ENCODE data around the gene TMC6. TPM values are rescaled to one million over a fixed set of nuclear protein-coding genes. Genes with fewer than 3 reads are reported as not detected.

The TMC6 gene
- total and polyA plus RNA-seq, 2 of the 13 experiments (the other 11 are each of a cell fraction or from before 2014, with no cell fraction given): 48.4 to 99.1 TPM

DNA sequence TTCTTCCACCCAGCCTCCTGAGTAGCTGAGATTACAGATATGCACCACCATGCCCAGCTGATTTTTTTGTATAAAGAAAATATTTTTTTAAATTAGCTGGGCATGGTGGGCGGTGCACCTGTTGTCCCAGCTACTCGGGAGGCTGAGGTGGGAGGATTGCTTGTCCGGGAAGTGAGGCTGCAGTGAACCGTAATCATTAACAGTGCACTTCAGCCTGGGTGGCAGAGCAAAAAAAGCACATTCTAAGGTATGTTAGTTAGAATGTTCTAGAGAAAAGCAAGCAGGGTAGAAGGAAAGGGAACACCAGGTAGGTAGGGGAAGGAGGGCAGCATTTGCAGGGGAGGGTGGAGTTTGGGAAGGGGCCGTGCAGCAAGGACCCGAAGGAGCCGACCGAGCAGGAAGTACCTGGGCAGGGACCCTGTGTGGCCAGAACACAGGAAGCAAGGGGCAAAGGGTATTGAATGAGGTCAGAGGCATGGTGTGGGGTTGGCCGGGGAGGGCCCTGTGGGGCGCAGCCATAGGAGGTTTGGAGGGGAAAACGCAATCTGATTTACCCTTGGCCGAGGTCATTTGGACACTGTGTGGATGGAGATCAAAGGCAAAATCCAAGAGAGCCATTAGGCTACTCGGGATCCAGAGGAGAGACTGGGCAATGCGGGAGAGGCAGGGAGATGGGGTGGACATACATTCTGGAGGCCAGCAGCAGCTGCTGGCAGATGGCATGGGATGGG lies 19.9 kb upstream of the TMC6 start (continued):
- TF ChIP-seq AHDC1 (CRISPR knock-in tag; IDR thresholded peaks at IDR 0.05; ENCODE audit: borderline replicate concordance) (no peak), HNF1B (CRISPR knock-in tag; IDR thresholded peaks at IDR 0.05) (peak; percentile 89), E2F1 (CRISPR knock-in tag; IDR thresholded peaks at IDR 0.05) (no peak), ZNF704 (CRISPR knock-in tag; IDR thresholded peaks at IDR 0.05; ENCODE audit: borderline replicate concordance) (no peak), KDM1A (CRISPR knock-in tag; IDR thresholded peaks at IDR 0.05) (peak; percentile 43), RBM39 (IDR thresholded peaks at IDR 0.05; ENCODE audit: low read depth, low read length, poor library complexity, severe bottlenecking) (no peak), SAFB2 (CRISPR knock-in tag; IDR thresholded peaks at IDR 0.05; ENCODE audit: borderline replicate concordance, low read depth) (peak; percentile 39; the same call in 1 of the 2 replicates)
- TF ChIP-seq, protein P1, sequence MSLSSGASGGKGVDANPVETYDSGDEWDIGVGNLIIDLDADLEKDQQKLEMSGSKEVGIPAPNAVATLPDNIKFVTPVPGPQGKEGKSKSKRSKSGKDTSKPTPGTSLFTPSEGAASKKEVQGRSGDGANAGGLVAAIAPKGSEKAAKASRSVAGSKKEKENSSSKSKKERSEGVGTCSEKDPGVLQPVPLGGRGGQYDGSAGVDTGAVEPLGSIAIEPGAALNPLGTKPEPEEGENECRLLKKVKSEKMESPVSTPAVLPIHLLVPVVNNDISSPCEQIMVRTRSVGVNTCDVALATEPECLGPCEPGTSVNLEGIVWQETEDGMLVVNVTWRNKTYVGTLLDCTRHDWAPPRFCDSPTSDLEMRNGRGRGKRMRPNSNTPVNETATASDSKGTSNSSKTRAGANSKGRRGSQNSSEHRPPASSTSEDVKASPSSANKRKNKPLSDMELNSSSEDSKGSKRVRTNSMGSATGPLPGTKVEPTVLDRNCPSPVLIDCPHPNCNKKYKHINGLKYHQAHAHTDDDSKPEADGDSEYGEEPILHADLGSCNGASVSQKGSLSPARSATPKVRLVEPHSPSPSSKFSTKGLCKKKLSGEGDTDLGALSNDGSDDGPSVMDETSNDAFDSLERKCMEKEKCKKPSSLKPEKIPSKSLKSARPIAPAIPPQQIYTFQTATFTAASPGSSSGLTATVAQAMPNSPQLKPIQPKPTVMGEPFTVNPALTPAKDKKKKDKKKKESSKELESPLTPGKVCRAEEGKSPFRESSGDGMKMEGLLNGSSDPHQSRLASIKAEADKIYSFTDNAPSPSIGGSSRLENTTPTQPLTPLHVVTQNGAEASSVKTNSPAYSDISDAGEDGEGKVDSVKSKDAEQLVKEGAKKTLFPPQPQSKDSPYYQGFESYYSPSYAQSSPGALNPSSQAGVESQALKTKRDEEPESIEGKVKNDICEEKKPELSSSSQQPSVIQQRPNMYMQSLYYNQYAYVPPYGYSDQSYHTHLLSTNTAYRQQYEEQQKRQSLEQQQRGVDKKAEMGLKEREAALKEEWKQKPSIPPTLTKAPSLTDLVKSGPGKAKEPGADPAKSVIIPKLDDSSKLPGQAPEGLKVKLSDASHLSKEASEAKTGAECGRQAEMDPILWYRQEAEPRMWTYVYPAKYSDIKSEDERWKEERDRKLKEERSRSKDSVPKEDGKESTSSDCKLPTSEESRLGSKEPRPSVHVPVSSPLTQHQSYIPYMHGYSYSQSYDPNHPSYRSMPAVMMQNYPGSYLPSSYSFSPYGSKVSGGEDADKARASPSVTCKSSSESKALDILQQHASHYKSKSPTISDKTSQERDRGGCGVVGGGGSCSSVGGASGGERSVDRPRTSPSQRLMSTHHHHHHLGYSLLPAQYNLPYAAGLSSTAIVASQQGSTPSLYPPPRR (CRISPR knock-in tag; IDR thresholded peaks at IDR 0.05; ENCODE audit: borderline replicate concordance): no peak
- TF ChIP-seq, protein P2, sequence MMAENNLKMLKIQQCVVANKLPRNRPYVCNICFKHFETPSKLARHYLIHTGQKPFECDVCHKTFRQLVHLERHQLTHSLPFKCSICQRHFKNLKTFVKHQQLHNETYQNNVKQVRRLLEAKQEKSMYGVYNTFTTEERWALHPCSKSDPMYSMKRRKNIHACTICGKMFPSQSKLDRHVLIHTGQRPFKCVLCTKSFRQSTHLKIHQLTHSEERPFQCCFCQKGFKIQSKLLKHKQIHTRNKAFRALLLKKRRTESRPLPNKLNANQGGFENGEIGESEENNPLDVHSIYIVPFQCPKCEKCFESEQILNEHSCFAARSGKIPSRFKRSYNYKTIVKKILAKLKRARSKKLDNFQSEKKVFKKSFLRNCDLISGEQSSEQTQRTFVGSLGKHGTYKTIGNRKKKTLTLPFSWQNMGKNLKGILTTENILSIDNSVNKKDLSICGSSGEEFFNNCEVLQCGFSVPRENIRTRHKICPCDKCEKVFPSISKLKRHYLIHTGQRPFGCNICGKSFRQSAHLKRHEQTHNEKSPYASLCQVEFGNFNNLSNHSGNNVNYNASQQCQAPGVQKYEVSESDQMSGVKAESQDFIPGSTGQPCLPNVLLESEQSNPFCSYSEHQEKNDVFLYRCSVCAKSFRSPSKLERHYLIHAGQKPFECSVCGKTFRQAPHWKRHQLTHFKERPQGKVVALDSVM (CRISPR knock-in tag; IDR thresholded peaks at IDR 0.05): peak; percentile 99

All from HepG2 (cell line).